Measurements from ENCODE around the gene MAB21L4. TPM values are rescaled to one million over a fixed set of nuclear protein-coding genes. Genes with fewer than 3 reads are reported as not detected.

The MAB21L4 gene
- total RNA-seq, 4 donors from 2014 or later = 0.33 to 0.81 TPM; not detected in 2

DNA sequence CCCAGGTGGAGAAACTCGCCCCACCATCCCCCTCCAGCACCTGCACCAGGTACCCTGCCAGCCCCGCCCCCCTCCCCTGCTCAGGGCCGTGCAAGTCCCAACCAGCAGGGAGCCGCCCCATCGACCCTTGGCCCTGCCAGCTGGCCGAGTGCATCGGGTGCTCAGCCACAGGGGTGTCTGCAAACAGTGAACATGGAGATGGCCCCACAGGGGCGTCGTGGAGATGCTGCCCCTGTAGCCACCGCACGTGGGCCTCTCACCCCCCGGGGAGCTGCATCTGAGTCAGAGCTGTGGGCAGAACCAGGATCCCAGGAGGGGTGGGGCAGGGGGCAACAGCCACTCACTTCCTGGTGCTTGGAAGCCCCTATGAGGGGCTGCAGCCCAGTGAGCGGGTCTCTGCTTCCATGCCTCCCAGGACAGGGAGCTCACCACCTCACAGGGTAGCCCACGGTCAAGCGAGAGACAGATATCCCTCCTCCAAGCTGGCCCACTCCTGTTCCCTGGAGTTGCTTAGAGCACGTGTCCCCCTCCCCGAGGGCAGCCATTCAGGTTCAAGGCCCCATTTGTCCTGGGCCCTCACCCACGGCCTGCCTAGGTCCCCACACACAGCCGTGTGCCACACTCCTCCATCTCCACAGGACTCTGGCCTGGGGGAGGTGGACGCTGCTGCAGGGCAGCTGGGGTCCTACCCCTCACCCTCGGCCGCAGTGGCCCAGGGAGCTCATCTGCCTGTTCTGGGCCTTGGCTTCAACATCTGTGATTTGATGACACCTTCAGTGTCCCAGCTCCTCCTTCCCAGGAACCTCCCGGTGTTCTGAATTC, 1.1 kb upstream of the MAB21L4 start:
- H3K4me3 ChIP-seq (replicated peaks in 1 of 3) = no peak overlapping the region
- H3K36me3 ChIP-seq = no peaks in the 10 kb centered on the region
- TF ChIP-seq POLR2A (IDR thresholded peaks at IDR 0.05) = no peak
- TF ChIP-seq, protein P1, sequence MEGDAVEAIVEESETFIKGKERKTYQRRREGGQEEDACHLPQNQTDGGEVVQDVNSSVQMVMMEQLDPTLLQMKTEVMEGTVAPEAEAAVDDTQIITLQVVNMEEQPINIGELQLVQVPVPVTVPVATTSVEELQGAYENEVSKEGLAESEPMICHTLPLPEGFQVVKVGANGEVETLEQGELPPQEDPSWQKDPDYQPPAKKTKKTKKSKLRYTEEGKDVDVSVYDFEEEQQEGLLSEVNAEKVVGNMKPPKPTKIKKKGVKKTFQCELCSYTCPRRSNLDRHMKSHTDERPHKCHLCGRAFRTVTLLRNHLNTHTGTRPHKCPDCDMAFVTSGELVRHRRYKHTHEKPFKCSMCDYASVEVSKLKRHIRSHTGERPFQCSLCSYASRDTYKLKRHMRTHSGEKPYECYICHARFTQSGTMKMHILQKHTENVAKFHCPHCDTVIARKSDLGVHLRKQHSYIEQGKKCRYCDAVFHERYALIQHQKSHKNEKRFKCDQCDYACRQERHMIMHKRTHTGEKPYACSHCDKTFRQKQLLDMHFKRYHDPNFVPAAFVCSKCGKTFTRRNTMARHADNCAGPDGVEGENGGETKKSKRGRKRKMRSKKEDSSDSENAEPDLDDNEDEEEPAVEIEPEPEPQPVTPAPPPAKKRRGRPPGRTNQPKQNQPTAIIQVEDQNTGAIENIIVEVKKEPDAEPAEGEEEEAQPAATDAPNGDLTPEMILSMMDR (IDR thresholded peaks at IDR 0.05) = no peak
- DNase-seq = peak; percentile 22 to 63
- H3K27ac ChIP-seq = no peak overlapping the region
- intact Hi-C loops (cut with DNase I) = no loop called here
- peaks cover 0 to 20% of the 10 kb centered on the region in 2 donors for H3K4me1 ChIP-seq
- H3K27me3 ChIP-seq = no peaks in the 10 kb centered on the region
- WGBS, 2 donors = 53 to 84% methylated on average over 8 to 20 of the region's 23 CpGs
- no peaks in the 10 kb centered on the region for H3K9me3 ChIP-seq

DNA sequence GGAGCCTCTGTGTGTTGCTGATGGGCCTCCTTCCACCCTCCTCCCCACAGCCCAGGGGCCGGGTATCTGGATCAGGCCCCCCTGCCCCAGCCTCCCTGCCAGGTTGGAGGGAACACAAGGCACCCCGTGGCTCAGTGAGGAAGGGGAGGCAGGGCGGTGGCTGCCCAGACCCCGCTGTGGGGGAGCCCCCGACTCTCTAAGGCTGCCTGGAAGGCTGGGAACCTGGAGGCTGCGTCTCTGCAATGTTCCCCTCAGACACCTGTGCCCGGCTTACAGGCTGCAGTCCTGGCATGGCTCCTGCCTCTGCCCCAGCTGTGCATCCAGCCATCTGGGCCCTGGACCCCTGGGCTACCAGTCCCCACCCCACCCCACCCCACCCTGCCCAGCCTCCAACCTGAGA, 438 bp upstream of the MAB21L4 start:
- Histone ChIP-seq H3K36me3 (no peaks in the 10 kb centered on the region), H3K27me3 (no peaks in the 10 kb centered on the region), H3K27ac (no peak overlapping the region), H3K4me1 (peaks cover 0 to 20% of the 10 kb centered on the region in 2 donors), H3K9me3 (no peaks in the 10 kb centered on the region), H3K4me3 (replicated peaks in 1 of 3) (no peak overlapping the region)
- 54 to 67% methylated on average over 1 to 2 of the region's 7 CpGs for WGBS, 2 donors
- no peak for DNase-seq
- TF ChIP-seq, protein P1 (IDR thresholded peaks at IDR 0.05) = no peak
- TF ChIP-seq POLR2A (IDR thresholded peaks at IDR 0.05) = no peak
- intact Hi-C loops (cut with DNase I) = no loop called here

DNA sequence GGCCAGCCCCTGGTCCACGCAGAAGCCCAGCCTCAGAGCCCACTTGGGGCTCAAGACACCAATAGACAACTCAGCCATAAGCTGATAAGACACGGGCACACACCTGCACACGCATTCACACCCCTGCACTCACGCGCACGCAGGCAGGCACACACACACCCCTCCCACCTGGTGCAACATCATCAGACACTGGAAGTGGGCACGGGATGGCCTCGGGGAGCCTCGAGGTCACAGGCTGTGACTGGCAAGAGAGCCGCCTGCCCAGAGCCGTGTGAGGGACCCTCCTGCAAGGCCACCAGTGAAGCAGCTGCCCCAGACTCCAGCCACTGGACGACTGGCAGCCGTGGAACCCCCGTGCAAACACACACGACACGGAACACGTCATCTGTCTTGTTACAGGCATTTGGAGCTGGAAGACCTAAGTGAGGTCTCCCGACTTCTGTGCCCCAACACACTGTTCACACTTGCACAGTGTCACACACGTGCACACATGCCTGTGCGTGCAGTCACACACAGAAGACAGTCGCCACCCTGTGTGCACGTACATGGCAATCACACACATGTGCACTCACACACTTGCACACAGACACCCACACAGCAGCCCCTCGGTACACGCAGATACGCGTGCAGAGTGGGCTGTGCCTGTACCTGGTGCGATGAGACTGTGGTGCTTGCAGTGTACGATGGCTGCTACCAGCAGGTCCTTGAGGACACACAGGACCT, 959 bp downstream of the MAB21L4 start:
- Histone ChIP-seq H3K27me3 (no peaks in the 10 kb centered on the region), H3K4me3 (replicated peaks in 1 of 3) (no peak overlapping the region), H3K36me3 (no peaks in the 10 kb centered on the region), H3K27ac (no peak overlapping the region), H3K9me3 (no peaks in the 10 kb centered on the region), H3K4me1 (peaks cover 0 to 20% of the 10 kb centered on the region in 2 donors)
- 85 to 91% methylated on average over 16 to 19 of the region's 28 CpGs for WGBS, 2 donors
- intact Hi-C loops (cut with DNase I) = no loop called here
- no peak for DNase-seq
- TF ChIP-seq, protein P1 (IDR thresholded peaks at IDR 0.05) = no peak
- no peak for TF ChIP-seq POLR2A (IDR thresholded peaks at IDR 0.05)

DNA sequence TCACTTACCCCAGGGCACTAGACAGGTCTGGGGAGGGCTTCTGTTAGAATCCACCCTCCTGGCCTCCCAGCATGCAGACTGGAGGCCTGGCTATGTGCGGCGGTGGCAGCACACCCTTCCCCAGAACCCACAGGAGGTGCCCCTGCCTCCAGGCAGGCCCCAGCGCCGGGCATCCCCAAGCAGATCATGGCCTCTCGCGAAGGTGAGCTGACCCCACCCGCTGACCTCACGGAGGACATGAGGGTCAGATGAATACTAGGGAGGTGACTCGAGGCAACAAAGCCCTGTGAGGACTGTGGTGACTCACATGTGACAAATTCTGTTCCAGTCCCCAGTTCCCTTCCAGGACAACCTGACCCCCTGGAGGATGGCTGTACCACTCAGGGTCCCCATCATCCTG, 1.9 kb downstream of the MAB21L4 start:
- Histone ChIP-seq H3K27ac (no peak overlapping the region), H3K36me3 (no peaks in the 10 kb centered on the region), H3K4me3 (replicated peaks in 1 of 3) (no peak overlapping the region), H3K4me1 (peaks cover 0 to 15% of the 10 kb centered on the region in 2 donors), H3K9me3 (no peaks in the 10 kb centered on the region), H3K27me3 (no peaks in the 10 kb centered on the region)
- TF ChIP-seq, protein P1 (IDR thresholded peaks at IDR 0.05) = no peak
- TF ChIP-seq POLR2A (IDR thresholded peaks at IDR 0.05) = no peak
- intact Hi-C loops (cut with DNase I) = no loop called here
- no peak for DNase-seq
- WGBS, 2 donors = 82% methylated on average over 5 of the region's 9 CpGs; no CpG with 5 or more reads in 1 of the 2 donors

DNA sequence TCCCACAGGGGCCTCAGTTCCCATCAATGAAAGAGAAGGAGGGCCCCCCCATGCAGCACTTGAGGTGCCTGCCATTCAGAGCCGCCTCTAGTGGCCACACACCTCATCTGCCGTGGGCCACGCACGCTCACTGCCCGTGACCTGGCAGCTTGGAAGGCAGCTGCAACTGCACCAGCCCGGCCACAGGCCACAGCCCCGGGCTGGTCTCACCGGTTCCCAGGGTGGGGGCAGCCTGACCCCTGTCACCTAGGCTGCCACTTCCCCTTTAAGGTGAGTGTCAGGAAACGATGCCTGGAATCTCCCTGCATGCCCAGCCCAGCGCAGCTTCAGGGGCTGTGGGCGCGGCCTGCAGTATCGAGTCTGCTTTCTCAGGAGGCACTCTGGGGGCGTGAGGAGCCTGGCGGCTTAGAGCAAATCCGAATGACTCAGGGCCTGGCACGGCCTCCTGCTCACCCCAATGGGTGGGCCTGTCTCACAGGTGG, 2.6 kb downstream of the MAB21L4 start:
- no peaks in the 10 kb centered on the region for H3K9me3 ChIP-seq
- intact Hi-C loops (cut with DNase I) = no loop called here
- no peaks in the 10 kb centered on the region for H3K36me3 ChIP-seq
- no peak for DNase-seq
- H3K4me1 ChIP-seq = peaks cover 0 to 11% of the 10 kb centered on the region in 2 donors
- no peaks in the 10 kb centered on the region for H3K27me3 ChIP-seq
- H3K27ac ChIP-seq = no peak overlapping the region
- H3K4me3 ChIP-seq (replicated peaks in 1 of 3) = no peak overlapping the region
- WGBS, 2 donors = 49% methylated on average over 12 to 14 of the region's 17 CpGs
- TF ChIP-seq, protein P1 (IDR thresholded peaks at IDR 0.05) = no peak
- no peak for TF ChIP-seq POLR2A (IDR thresholded peaks at IDR 0.05)

Measured in thyroid gland (tissue), 4 donors.